Ovary (tissue), 9 donors: ENCODE results near the gene SBNO2. TPM values are rescaled to one million over a fixed set of nuclear protein-coding genes. Genes with fewer than 3 reads are reported as not detected.

ENCODE experiments used
- DNase-seq, 5 donors: peaks; one replicate each; pipeline ENCODE4 v3.0.0-alpha.2; 2019 to 2020
- H3K27ac ChIP-seq, 2 donors: fragments of 200-600 bp; one replicate each; pipeline versions ENCODE4 v1.5.1 to v1.8.0; 2019 to 2022
- H3K27me3 ChIP-seq: fragments of 200-600 bp; one replicate; pipeline ENCODE4 v1.8.0; 2022
- H3K36me3 ChIP-seq: fragments of 200-600 bp; sonication (generic); one replicate; pipeline ENCODE4 v1.5.1; 2019
- H3K4me1 ChIP-seq: one replicate; pipeline ENCODE4 v1.8.1; 2013; ENCODE audit warnings: mild to moderate bottlenecking, moderate library complexity; ENCODE audit not compliant: insufficient read depth
- H3K4me3 ChIP-seq: fragments of 200-600 bp; sonication (generic); one replicate; pipeline ENCODE4 v1.5.1; 2017
- H3K9me3 ChIP-seq, 2 donors: fragments of 200-600 bp in 1 of 2; sonication (generic) in 1 of 2; one replicate each; pipeline versions ENCODE4 v1.5.1 to v1.8.1; 2013 to 2019; ENCODE audit warnings: mild to moderate bottlenecking in 1 of 2, moderate library complexity in 1 of 2
- EP300 ChIP-seq: sonication (generic); formaldehyde crosslinking; IDR thresholded peaks from one replicate; pipeline ENCODE4 v1.6.1; 2017; ENCODE audit warnings: antibody characterized with exemption
- POLR2A ChIP-seq: fragments of 450-650 bp; IDR thresholded peaks from one replicate; pipeline ENCODE4 v1.6.1; 2017; ENCODE audit warnings: antibody characterized with exemption, mild to moderate bottlenecking, moderate library complexity
- WGBS, 3 donors: extraction: QIAGEN DNeasy Blood & Tissue Kit in 1 of 3; methylation state at CpG; one replicate each; pipeline versions ENCODE4 v1.1.5 to v1.1.7; 2013 to 2017; 5-methylcytosine and 5-hydroxymethylcytosine counted together
- intact Hi-C, 4 donors: fragments of 100-400 bp; cut with DNase I; formaldehyde crosslinking; loops; one replicate each; pipeline versions ENCODE4 v1.11.0 to v1.15.1; 2022 to 2023
- polyA plus RNA-seq, 2 donors: library from polyadenylated mRNA; stranded (reverse); fragments of 200-250 nt in 1 of 2; fragments of 350-450 nt in 1 of 2; fragmentation: Illumina TruSeq in 1 of 2; extraction: RNeasy Lipid Tissue Mini Kit (QIAGEN cat#74804) in 1 of 2; gene quantifications; one replicate each; pipeline ENCODE4 v1.2.3, GENCODE V29; 2013 to 2014
- total RNA-seq, 7 donors: library from RNA; depleted of rRNA in 2 of 7; stranded (reverse); fragments of >200 nt in 2 of 7; fragmentation: NEBNext Ultra II Directional in 3 of 7; extraction: Animal tissue kit (Norgen Biotek cat#: 25700) in 3 of 7; gene quantifications; one replicate each; pipeline versions ENCODE4 v1.1.0 to v1.2.4, GENCODE V29; 2016 to 2023
- TF ChIP-seq, protein P1 (sequence below), 3 donors: fragments of 450-650 bp in 2 of 3; fragments of 200-600 bp in 1 of 3; IDR thresholded peaks; one replicate each; pipeline versions ENCODE4 v1.5.1 to v1.8.0; 2016 to 2022; ENCODE audit warnings: antibody characterized with exemption in 3 of 3, mild to moderate bottlenecking in 1 of 3
- donor health status: DM: no; HTN: no; CAD: no; lungs with moderate emphysema.
- donor health status: DM: no; HTN: no; CAD: no.
- donor health status: Bipolar disorder and iron deficiency.
- donor health status: DM: yes; HTN: yes; CAD: no.
- donor health status: DM: no; HTN: no; CAD: no.
- donor health status: DM: yes; HTN: yes; CAD: no.

Gene SBNO2
- total and polyA plus RNA-seq, 9 donors = 6.1 to 92.6 (median 60.9) TPM

DNA sequence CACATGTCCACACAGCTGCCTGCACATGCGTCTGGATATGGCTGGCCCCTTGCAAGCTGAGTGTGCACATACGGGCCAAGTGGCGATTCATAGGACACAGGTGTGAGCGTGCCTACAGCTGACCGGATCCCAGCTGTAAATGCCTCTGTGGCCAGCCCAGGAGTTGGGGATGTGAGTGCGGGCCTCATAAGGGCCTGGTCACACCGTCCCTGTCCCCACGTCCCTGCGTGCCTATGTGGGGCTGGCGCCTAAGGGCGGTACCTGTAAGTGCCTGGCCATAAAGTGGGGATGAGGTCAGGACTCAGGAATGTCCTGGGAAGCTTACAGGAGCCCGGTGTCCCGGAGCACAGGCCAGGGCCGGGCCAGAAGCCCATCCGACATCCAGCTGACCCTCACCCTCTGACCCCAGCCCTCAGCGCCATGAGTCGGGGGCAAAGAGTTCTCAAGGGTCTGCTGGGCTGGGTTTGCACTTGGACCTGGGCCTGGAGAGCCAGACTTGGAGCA is 108.4 kb downstream of the SBNO2 start:
- no peaks in the 10 kb centered on the region for H3K4me1 ChIP-seq
- no peak for TF ChIP-seq POLR2A
- TF ChIP-seq, protein P1, sequence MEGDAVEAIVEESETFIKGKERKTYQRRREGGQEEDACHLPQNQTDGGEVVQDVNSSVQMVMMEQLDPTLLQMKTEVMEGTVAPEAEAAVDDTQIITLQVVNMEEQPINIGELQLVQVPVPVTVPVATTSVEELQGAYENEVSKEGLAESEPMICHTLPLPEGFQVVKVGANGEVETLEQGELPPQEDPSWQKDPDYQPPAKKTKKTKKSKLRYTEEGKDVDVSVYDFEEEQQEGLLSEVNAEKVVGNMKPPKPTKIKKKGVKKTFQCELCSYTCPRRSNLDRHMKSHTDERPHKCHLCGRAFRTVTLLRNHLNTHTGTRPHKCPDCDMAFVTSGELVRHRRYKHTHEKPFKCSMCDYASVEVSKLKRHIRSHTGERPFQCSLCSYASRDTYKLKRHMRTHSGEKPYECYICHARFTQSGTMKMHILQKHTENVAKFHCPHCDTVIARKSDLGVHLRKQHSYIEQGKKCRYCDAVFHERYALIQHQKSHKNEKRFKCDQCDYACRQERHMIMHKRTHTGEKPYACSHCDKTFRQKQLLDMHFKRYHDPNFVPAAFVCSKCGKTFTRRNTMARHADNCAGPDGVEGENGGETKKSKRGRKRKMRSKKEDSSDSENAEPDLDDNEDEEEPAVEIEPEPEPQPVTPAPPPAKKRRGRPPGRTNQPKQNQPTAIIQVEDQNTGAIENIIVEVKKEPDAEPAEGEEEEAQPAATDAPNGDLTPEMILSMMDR (IDR thresholded peaks at IDR 0.05) = no peak
- no peak for TF ChIP-seq EP300
- 41 to 54% (median 52%) methylated on average over 17 of the region's 17 CpGs for WGBS, 3 donors
- H3K4me3 ChIP-seq = no peak overlapping the region
- DNase-seq = peak in 1 of 5 donors; percentile 26
- intact Hi-C loops = no loop called here
- H3K36me3 ChIP-seq = no peaks in the 10 kb centered on the region
- no peak overlapping the region for H3K27ac ChIP-seq
- no peaks in the 10 kb centered on the region for H3K9me3 ChIP-seq
- H3K27me3 ChIP-seq = peaks cover 15% of the 10 kb centered on the region

- no peaks in the 10 kb centered on the region for H3K9me3 ChIP-seq
- H3K4me1 ChIP-seq = no peaks in the 10 kb centered on the region
- intact Hi-C loops = no loop called here
- no peaks in the 10 kb centered on the region for H3K36me3 ChIP-seq
- peak in 2 of 5 donors; percentile 56 to 73 for DNase-seq
- H3K4me3 ChIP-seq = no peak overlapping the region
- 5 to 11% (median 6%) methylated on average over 46 to 60 of the region's 60 CpGs for WGBS, 3 donors
- H3K27me3 ChIP-seq = peaks cover 15% of the 10 kb centered on the region
- no peak for TF ChIP-seq EP300
- TF ChIP-seq, protein P1 (IDR thresholded peaks at IDR 0.05) = peak in 2 of 3 donors; percentile 55 to 60
- H3K27ac ChIP-seq = no peak overlapping the region
Observed at GRCh38 chr19:1064661-1065605, 109.1 kb downstream of the SBNO2 start.

DNA sequence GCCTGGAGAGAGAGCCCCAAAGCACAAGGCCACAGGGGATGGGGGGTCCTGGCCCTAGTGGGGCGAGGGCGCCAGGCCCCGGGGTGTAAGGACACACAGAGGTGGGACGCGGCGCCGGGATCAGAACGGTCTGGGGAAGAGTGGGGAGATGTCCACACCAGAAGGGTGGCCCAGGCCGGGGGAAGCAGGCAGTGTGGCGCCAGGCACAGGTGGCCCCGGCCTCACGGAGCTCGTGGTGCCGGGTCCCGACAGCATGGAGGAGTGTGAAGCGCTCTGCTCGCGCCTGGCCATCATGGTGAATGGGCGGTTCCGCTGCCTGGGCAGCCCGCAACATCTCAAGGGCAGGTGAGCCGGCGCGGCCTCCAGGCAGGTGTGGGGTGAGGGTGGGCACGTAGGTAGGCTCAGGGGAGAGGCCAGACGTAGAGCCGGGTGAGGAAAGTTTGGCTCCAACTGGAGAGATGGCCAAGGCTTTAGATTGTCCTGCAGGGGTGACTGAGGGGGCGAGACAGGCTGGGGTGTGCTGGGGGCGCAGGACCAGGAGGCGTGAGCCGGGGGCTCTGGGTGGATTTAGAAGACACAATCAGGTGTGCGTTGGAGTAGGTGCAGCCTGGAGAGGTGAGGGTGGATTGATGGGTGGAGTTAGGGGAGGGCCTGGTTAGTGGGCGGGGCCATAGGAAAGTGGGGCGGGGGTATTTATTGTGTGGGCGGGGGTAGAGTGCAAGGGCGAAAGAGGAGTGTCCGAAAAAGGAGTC is 110.0 kb downstream of the SBNO2 start:
- H3K27me3 ChIP-seq = peaks cover 15% of the 10 kb centered on the region
- TF ChIP-seq, protein P1 (IDR thresholded peaks at IDR 0.05) = no peak
- TF ChIP-seq EP300 = no peak
- TF ChIP-seq POLR2A = no peak
- H3K9me3 ChIP-seq = no peaks in the 10 kb centered on the region
- H3K27ac ChIP-seq = no peak overlapping the region
- 54 to 83% (median 68%) methylated on average over 37 of the region's 37 CpGs for WGBS, 3 donors
- no peak overlapping the region for H3K4me3 ChIP-seq
- H3K4me1 ChIP-seq = no peaks in the 10 kb centered on the region
- no peaks in the 10 kb centered on the region for H3K36me3 ChIP-seq
- peak in 1 of 5 donors; percentile 22 for DNase-seq
- intact Hi-C loops = no loop called here

DNA sequence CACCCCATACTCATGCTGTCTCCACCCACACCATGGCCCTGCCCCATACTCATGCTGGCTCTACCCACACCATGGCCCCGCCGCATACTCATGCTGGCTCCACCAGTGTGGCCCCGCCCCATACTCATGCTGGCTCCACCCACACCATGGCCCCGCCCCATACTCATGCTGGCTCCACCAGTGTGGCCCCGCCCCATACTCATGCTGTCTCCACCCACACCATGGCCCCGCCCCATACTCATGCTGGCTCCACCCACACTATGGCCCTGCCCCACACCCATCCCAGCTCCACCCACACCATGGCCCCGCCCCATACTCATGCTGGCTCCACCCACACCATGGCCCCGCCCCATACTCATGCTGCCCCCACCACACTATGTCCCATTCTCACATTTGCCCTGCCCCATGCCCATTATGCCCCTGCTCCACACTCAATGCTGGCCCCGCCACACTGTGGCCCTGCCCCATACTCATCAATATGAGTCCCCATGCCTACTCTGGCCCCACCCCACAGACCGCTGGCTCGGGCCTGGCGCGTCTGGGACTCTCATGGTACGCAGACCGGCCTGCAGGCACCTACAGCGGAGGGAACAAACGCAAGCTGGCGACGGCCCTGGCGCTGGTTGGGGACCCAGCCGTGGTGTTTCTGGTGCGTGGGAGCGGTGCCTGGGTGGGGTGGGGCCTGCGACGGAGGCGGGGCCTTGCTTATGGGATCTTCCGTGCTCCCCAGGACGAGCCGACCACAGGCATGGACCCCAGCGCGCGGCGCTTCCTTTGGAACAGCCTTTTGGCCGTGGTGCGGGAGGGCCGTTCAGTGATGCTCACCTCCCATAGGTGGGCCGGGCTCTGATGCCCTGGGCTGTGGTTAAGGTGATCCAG is 110.8 kb downstream of the SBNO2 start:
- 67 to 90% (median 83%) methylated on average over 37 of the region's 37 CpGs for WGBS, 3 donors
- Histone ChIP-seq H3K4me3 (no peak overlapping the region), H3K27ac (no peak overlapping the region), H3K36me3 (no peaks in the 10 kb centered on the region), H3K4me1 (no peaks in the 10 kb centered on the region), H3K9me3 (peaks cover 4% of the 10 kb centered on the region in 2 donors), H3K27me3 (peaks cover 12% of the 10 kb centered on the region)
- DNase-seq = peak in 1 of 5 donors; percentile 21
- intact Hi-C loops = no loop called here
- TF ChIP-seq, protein P1 (IDR thresholded peaks at IDR 0.05) = no peak
- TF ChIP-seq POLR2A (no peak), EP300 (no peak)
